A549 (cell line): ENCODE results near the gene PKN3. TPM values are rescaled to one million over a fixed set of nuclear protein-coding genes. Genes with fewer than 3 reads are reported as not detected.

Experiments used
- ATAC-seq, 2 experiments: fragments of 200-7000 bp in 1 of 2; fragments of >200 bp in 1 of 2; cut with Nextera tagmentation in 1 of 2; cut with Tn5 transposase in 1 of 2; 3 replicates each; pipeline versions ENCODE4 v1.8.0 to v1.9.1; 2018 to 2020; ENCODE audit warnings: mild to moderate bottlenecking in 1 of 2, moderate library complexity in 1 of 2
- CTCF ChIA-PET: fragments of 300-600 bp; sonication (Branson Sonifier 250); formaldehyde crosslinking; extraction: SDS; loops from one replicate; lab custom pipeline; 2021; ENCODE audit warnings: antibody characterized with exemption, inconsistent platforms; lab: Yijun Ruan, JAX
- POLR2A ChIA-PET: fragments of 350-600 bp; formaldehyde crosslinking; extraction: SDS; loops from one replicate; lab custom pipeline; 2021; ENCODE audit warnings: antibody characterized with exemption, inconsistent platforms; lab: Yijun Ruan, JAX
- DNase-seq, 2 experiments: peaks; one replicate each; pipeline versions ENCODE4 v3.0.0 to v3.0.0-alpha.2; 2011 to 2016; ENCODE audit warnings: low read depth in 1 of 2, low spot score in 1 of 2
- FAIRE-seq: peaks from 2 replicates; lab custom pipeline; 2011; peaks lifted over from hg19 to GRCh38; lab: Jason Lieb, UNC
- H3K27ac ChIP-seq, 2 experiments: fragments of >200 bp; sonication (Bioruptor Twin); formaldehyde crosslinking; 3 replicates each; pipeline ENCODE4 v1.5.1; 2016 to 2017
- H3K4me1 ChIP-seq: fragments of >200 bp; sonication (Bioruptor Twin); formaldehyde crosslinking; 3 replicates; pipeline ENCODE4 v1.6.1; 2016
- H3K4me2 ChIP-seq: fragments of >200 bp; sonication (Bioruptor Twin); formaldehyde crosslinking; 3 replicates; pipeline ENCODE4 v1.6.1; 2016
- H3K4me3 ChIP-seq: fragments of >200 bp; sonication (Bioruptor Twin); formaldehyde crosslinking; 3 replicates; pipeline ENCODE4 v1.5.1; 2016
- H3K9me3 ChIP-seq: fragments of >200 bp; sonication (Bioruptor Twin); formaldehyde crosslinking; 3 replicates; pipeline ENCODE4 v1.6.1; 2016
- EHF ChIP-seq: fragments of 250-450 bp; sonication (Bioruptor Pico); IDR thresholded peaks from 2 replicates; pipeline ENCODE4 v1.5.0; 2020; ENCODE audit warnings: mild to moderate bottlenecking
- EHMT2 ChIP-seq: fragments of 200-600 bp; sonication (generic); IDR thresholded peaks from 2 replicates; pipeline ENCODE4 v1.6.1; 2016; ENCODE audit warnings: antibody characterized with exemption, low read depth, mild to moderate bottlenecking, moderate library complexity
- ELK1 ChIP-seq: fragments of 150-350 bp; IDR thresholded peaks from 2 replicates; pipeline ENCODE4 v1.6.1; 2014; ENCODE audit warnings: low read depth, mild to moderate bottlenecking, low read length
- ESRRA ChIP-seq: fragments of 150-350 bp; IDR thresholded peaks from 2 replicates; pipeline ENCODE4 v1.6.1; 2014; ENCODE audit warnings: mild to moderate bottlenecking, low read length, borderline replicate concordance
- FOSB ChIP-seq: fragments of 250-450 bp; sonication (Bioruptor Pico); IDR thresholded peaks from 2 replicates; pipeline ENCODE4 v1.5.0; 2020; ENCODE audit warnings: mild to moderate bottlenecking, moderate library complexity
- FOSL2 ChIP-seq, 2 experiments: fragments of 450-650 bp in 1 of 2; fragments of >200 bp in 1 of 2; sonication (Bioruptor Twin) in 1 of 2; formaldehyde crosslinking; IDR thresholded peaks; 2 replicates each; pipeline versions ENCODE4 v1.5.0 to v1.6.1; 2016 to 2020; ENCODE audit warnings: mild to moderate bottlenecking in 1 of 2, moderate library complexity in 1 of 2
- GATA3 ChIP-seq: IDR thresholded peaks from 2 replicates; pipeline ENCODE4 v1.6.1; 2012; ENCODE audit warnings: borderline replicate concordance
- KDM1A ChIP-seq: fragments of 200-600 bp; sonication (generic); IDR thresholded peaks from 2 replicates; pipeline ENCODE4 v1.6.1; 2016; ENCODE audit warnings: low read depth, mild to moderate bottlenecking
- MAFK ChIP-seq: fragments of 450-650 bp; IDR thresholded peaks from 2 replicates; pipeline ENCODE4 v1.6.1; 2014; ENCODE audit not compliant: partially characterized antibody
- NPAS2 ChIP-seq: fragments of 250-450 bp; sonication (Bioruptor Pico); IDR thresholded peaks from 2 replicates; pipeline ENCODE4 v1.8.0; 2022; ENCODE audit warnings: mild to moderate bottlenecking, moderate library complexity, borderline replicate concordance
- PHF8 ChIP-seq: fragments of 200-600 bp; sonication (generic); IDR thresholded peaks from 2 replicates; pipeline ENCODE4 v1.6.1; 2016; ENCODE audit warnings: low read depth, mild to moderate bottlenecking, antibody characterized with exemption, moderate library complexity, borderline replicate concordance
- RAD21 ChIP-seq, 2 experiments: fragments of >200 bp in 1 of 2; sonication (Bioruptor Twin) in 1 of 2; formaldehyde crosslinking in 1 of 2; IDR thresholded peaks in 1 of 2; conservative IDR thresholded peaks in 1 of 2; 2 replicates in 1 of 2; 3 replicates in 1 of 2; pipeline ENCODE4 v1.6.1; 2012 to 2018; ENCODE audit warnings: inconsistent platforms in 1 of 2
- RCOR1 ChIP-seq: fragments of 150-350 bp; IDR thresholded peaks from 2 replicates; pipeline ENCODE4 v1.6.1; 2014; ENCODE audit warnings: antibody characterized with exemption, low read length, low read depth
- RNF2 ChIP-seq: fragments of 200-600 bp; sonication (generic); IDR thresholded peaks from 2 replicates; pipeline ENCODE4 v1.6.1; 2016; ENCODE audit warnings: low read depth, mild to moderate bottlenecking, antibody characterized with exemption, moderate library complexity, borderline replicate concordance
- USF2 ChIP-seq: fragments of 450-650 bp; IDR thresholded peaks from 2 replicates; pipeline ENCODE4 v1.6.1; 2014; ENCODE audit warnings: antibody characterized with exemption
- WGBS: methylation state at CpG from one replicate; pipeline ENCODE4 v1.1.6; 2017; ENCODE audit errors: missing lambda C conversion rate; 5-methylcytosine and 5-hydroxymethylcytosine counted together
- polyA plus RNA-seq, 4 experiments: library from polyadenylated mRNA; depleted of rRNA in 3 of 4; stranded (reverse); fragments of >200 nt; fragmentation: RNase III in 1 of 4; extraction: RNeasy Plus Mini Kit Qiagen cat#74134 plus additional on column Dnase treatment in 1 of 4; gene quantifications; 2 replicates in 3 of 4; 3 replicates in 1 of 4; pipeline ENCODE4 v1.2.3, GENCODE V29; 2011 to 2017
- TF ChIP-seq, protein P1 (sequence below): fragments of >200 bp; sonication (Bioruptor Twin); formaldehyde crosslinking; IDR thresholded peaks from 3 replicates; pipeline ENCODE4 v1.6.1; 2016
- TF ChIP-seq, protein P2 (sequence below): fragments of >200 bp; sonication (Bioruptor Twin); formaldehyde crosslinking; IDR thresholded peaks from 3 replicates; pipeline ENCODE4 v1.5.1; 2016
- TF ChIP-seq, protein P3 (sequence below): fragments of 250-450 bp; sonication (Bioruptor Pico); IDR thresholded peaks from 2 replicates; pipeline ENCODE4 v1.5.0; 2020; ENCODE audit warnings: low read depth, mild to moderate bottlenecking, moderate library complexity

Gene PKN3
- polyA plus RNA-seq, 2 of the 4 experiments (the other 2 are of a cell fraction): 9.0 to 14.1 TPM

GRCh38 chr9:128715436-128715750 is 13.1 kb downstream of the PKN3 start (continued):
- TF ChIP-seq RNF2: no peak
- no peak for TF ChIP-seq FOSB
- no peak for TF ChIP-seq EHF (CRISPR knock-in tag)

GRCh38 chr9:128716581-128717254 is 14.4 kb downstream of the PKN3 start:
- TF ChIP-seq RCOR1 (no peak), FOSL2 (IDR thresholded peaks at IDR 0.05) (no peak), FOSL2 (CRISPR knock-in tag; IDR thresholded peaks at IDR 0.05) (no peak), ESRRA (no peak), GATA3 (no peak), ELK1 (no peak), NPAS2 (CRISPR knock-in tag) (no peak), USF2 (no peak), RAD21 (conservative IDR thresholded peaks at IDR 0.05 in 1 of 2, IDR thresholded peaks at IDR 0.05 in 1 of 2) (no peak), PHF8 (no peak), EHMT2 (no peak), MAFK (no peak), KDM1A (no peak)
- TF ChIP-seq, protein P1, sequence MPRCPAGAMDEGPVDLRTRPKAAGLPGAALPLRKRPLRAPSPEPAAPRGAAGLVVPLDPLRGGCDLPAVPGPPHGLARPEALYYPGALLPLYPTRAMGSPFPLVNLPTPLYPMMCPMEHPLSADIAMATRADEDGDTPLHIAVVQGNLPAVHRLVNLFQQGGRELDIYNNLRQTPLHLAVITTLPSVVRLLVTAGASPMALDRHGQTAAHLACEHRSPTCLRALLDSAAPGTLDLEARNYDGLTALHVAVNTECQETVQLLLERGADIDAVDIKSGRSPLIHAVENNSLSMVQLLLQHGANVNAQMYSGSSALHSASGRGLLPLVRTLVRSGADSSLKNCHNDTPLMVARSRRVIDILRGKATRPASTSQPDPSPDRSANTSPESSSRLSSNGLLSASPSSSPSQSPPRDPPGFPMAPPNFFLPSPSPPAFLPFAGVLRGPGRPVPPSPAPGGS: no peak
- TF ChIP-seq, protein P2, sequence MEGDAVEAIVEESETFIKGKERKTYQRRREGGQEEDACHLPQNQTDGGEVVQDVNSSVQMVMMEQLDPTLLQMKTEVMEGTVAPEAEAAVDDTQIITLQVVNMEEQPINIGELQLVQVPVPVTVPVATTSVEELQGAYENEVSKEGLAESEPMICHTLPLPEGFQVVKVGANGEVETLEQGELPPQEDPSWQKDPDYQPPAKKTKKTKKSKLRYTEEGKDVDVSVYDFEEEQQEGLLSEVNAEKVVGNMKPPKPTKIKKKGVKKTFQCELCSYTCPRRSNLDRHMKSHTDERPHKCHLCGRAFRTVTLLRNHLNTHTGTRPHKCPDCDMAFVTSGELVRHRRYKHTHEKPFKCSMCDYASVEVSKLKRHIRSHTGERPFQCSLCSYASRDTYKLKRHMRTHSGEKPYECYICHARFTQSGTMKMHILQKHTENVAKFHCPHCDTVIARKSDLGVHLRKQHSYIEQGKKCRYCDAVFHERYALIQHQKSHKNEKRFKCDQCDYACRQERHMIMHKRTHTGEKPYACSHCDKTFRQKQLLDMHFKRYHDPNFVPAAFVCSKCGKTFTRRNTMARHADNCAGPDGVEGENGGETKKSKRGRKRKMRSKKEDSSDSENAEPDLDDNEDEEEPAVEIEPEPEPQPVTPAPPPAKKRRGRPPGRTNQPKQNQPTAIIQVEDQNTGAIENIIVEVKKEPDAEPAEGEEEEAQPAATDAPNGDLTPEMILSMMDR: no peak
- TF ChIP-seq, protein P3, sequence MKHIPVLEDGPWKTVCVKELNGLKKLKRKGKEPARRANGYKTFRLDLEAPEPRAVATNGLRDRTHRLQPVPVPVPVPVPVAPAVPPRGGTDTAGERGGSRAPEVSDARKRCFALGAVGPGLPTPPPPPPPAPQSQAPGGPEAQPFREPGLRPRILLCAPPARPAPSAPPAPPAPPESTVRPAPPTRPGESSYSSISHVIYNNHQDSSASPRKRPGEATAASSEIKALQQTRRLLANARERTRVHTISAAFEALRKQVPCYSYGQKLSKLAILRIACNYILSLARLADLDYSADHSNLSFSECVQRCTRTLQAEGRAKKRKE (CRISPR knock-in tag): no peak
- 88% methylated on average over 7 of the region's 7 CpGs for whole genome bisulfite sequencing
- CTCF ChIA-PET: interaction anchor here (1.0 to 2.1 kb wide), 4 partner anchors 10 to 26 kb away, joined by 3 to 9 read pairs (median 4); partner anchors contain the start of gene PKN3

More at GRCh38 chr9:128716581-128717254, 14.4 kb downstream of the PKN3 start:
- FAIRE-seq (no peak), DNase-seq (no peak), ATAC-seq (peak in 1 of 2 experiments; percentile 9; a peak in 2 of 6 replicates)
- Histone ChIP-seq H3K27ac (no peak overlapping the region), H3K4me3 (no peak overlapping the region), H3K4me2 (no peak overlapping the region), H3K4me1 (no peaks in the 10 kb centered on the region), H3K9me3 (no peaks in the 10 kb centered on the region)
- POLR2A ChIA-PET: interaction anchor here (0.6 kb wide), 1 partner anchor 1265 kb away, joined by 5 read pairs; the partner anchor contains the start of gene LRSAM1
